ENCODE results near the gene ZNF391. TPM values are rescaled to one million over a fixed set of nuclear protein-coding genes. Genes with fewer than 3 reads are reported as not detected.

ZNF391 gene
- total RNA-seq, 1 donor from 2014 or later = 8.3 TPM

DNA sequence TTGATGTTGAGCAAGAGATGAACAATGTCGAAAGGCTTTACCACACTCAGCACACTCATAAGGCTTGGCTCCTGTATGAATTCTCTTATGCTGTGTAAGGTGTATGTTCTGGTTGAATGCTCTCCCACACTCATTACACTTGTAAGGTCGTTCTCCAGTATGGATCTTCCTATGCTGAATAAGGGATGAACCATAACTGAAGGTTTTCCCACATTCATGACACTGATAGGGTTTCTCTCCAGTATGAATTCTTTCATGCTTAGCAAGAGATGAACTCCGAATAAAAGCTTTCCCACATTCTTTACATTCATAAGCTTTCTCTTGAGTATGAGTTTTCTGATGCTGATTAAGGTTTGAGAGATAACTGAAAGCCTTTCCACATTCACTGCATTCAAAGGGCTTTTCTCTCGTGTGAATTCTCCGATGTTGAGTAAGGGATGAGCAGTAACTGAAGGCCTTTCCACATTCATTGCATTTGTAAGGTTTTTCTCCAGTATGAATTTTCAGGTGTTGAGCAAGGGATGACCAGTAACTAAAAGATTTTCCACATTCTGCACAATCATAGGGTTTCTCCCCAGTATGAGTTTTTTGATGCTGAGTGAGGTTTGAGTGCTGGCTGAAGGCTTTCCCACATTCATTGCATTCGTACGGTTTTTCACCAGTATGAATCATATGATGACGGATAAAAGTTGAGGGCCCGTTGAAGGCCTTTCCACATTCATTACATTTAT, 63.3 kb downstream of the ZNF391 start:
- Mint-ChIP-seq H3K9me3 (ENCODE audit: unreplicated experiment) (peaks cover 25% of the 10 kb centered on the region), H3K4me1 (ENCODE audit: low read depth, unreplicated experiment) (no peaks in the 10 kb centered on the region), H3K36me3 (ENCODE audit: unreplicated experiment) (peaks cover 89% of the 10 kb centered on the region), H3K27ac (ENCODE audit: unreplicated experiment) (no peak overlapping the region), H3K27me3 (ENCODE audit: unreplicated experiment) (no peaks in the 10 kb centered on the region), H3K4me3 (ENCODE audit: unreplicated experiment) (no peak overlapping the region)
- DNase-seq = no peak
- TF ChIP-seq, protein P1, sequence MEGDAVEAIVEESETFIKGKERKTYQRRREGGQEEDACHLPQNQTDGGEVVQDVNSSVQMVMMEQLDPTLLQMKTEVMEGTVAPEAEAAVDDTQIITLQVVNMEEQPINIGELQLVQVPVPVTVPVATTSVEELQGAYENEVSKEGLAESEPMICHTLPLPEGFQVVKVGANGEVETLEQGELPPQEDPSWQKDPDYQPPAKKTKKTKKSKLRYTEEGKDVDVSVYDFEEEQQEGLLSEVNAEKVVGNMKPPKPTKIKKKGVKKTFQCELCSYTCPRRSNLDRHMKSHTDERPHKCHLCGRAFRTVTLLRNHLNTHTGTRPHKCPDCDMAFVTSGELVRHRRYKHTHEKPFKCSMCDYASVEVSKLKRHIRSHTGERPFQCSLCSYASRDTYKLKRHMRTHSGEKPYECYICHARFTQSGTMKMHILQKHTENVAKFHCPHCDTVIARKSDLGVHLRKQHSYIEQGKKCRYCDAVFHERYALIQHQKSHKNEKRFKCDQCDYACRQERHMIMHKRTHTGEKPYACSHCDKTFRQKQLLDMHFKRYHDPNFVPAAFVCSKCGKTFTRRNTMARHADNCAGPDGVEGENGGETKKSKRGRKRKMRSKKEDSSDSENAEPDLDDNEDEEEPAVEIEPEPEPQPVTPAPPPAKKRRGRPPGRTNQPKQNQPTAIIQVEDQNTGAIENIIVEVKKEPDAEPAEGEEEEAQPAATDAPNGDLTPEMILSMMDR (IDR thresholded peaks at IDR 0.05; ENCODE audit: partially characterized antibody, unreplicated experiment) = no peak

DNA sequence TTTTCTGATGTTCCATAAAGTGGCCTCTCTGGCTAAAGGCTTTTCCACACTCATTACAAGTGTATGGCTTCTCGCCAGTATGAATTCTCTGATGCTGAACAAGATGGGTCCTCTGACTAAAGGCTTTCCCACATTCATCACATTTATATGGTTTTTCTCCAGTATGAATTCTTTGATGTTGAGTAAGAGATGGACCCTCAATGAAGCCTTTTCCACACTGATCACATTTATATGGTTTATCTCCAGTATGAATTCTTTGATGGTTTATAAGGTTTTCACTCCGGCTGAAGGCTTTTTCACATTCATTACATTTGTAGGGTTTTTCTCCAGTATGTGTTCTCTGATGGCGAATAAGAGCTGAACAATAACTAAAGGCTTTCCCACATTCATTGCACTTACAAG, 63.9 kb downstream of the ZNF391 start:
- Mint-ChIP-seq H3K27me3 (ENCODE audit: unreplicated experiment) (no peaks in the 10 kb centered on the region), H3K36me3 (ENCODE audit: unreplicated experiment) (peaks cover 92% of the 10 kb centered on the region), H3K4me1 (ENCODE audit: low read depth, unreplicated experiment) (no peaks in the 10 kb centered on the region), H3K27ac (ENCODE audit: unreplicated experiment) (no peak overlapping the region), H3K4me3 (ENCODE audit: unreplicated experiment) (no peak overlapping the region), H3K9me3 (ENCODE audit: unreplicated experiment) (peaks cover 23% of the 10 kb centered on the region)
- TF ChIP-seq, protein P1 (IDR thresholded peaks at IDR 0.05; ENCODE audit: partially characterized antibody, unreplicated experiment) = no peak
- DNase-seq = no peak

Other genes with a start within 250 kb of the ZNF391 start
- 0.64 TPM for gene PRSS16, start 141.1 kb upstream of the ZNF391 start, total RNA-seq (ENCODE audit: unreplicated experiment)
- gene POM121L2, start 76.5 kb upstream of the ZNF391 start, total RNA-seq (ENCODE audit: unreplicated experiment) = not detected
- 10.8 TPM for gene ZNF184, start 84.3 kb downstream of the ZNF391 start, total RNA-seq (ENCODE audit: unreplicated experiment)

Data from glutamatergic neuron (in vitro differentiated cells).